NCI-H146 treated with DMSO at 0.1 percent for 48 hours (cell line): ENCODE measurements around the gene RIF1.

Experiments used
- DNase-seq: peaks from one replicate; lab custom pipeline; 2025; ENCODE audit not compliant: unreplicated experiment; lab: John Stamatoyannopoulos, UW

The RIF1 gene, protein sequence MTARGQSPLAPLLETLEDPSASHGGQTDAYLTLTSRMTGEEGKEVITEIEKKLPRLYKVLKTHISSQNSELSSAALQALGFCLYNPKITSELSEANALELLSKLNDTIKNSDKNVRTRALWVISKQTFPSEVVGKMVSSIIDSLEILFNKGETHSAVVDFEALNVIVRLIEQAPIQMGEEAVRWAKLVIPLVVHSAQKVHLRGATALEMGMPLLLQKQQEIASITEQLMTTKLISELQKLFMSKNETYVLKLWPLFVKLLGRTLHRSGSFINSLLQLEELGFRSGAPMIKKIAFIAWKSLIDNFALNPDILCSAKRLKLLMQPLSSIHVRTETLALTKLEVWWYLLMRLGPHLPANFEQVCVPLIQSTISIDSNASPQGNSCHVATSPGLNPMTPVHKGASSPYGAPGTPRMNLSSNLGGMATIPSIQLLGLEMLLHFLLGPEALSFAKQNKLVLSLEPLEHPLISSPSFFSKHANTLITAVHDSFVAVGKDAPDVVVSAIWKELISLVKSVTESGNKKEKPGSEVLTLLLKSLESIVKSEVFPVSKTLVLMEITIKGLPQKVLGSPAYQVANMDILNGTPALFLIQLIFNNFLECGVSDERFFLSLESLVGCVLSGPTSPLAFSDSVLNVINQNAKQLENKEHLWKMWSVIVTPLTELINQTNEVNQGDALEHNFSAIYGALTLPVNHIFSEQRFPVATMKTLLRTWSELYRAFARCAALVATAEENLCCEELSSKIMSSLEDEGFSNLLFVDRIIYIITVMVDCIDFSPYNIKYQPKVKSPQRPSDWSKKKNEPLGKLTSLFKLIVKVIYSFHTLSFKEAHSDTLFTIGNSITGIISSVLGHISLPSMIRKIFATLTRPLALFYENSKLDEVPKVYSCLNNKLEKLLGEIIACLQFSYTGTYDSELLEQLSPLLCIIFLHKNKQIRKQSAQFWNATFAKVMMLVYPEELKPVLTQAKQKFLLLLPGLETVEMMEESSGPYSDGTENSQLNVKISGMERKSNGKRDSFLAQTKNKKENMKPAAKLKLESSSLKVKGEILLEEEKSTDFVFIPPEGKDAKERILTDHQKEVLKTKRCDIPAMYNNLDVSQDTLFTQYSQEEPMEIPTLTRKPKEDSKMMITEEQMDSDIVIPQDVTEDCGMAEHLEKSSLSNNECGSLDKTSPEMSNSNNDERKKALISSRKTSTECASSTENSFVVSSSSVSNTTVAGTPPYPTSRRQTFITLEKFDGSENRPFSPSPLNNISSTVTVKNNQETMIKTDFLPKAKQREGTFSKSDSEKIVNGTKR (N-terminal part only)

DNA sequence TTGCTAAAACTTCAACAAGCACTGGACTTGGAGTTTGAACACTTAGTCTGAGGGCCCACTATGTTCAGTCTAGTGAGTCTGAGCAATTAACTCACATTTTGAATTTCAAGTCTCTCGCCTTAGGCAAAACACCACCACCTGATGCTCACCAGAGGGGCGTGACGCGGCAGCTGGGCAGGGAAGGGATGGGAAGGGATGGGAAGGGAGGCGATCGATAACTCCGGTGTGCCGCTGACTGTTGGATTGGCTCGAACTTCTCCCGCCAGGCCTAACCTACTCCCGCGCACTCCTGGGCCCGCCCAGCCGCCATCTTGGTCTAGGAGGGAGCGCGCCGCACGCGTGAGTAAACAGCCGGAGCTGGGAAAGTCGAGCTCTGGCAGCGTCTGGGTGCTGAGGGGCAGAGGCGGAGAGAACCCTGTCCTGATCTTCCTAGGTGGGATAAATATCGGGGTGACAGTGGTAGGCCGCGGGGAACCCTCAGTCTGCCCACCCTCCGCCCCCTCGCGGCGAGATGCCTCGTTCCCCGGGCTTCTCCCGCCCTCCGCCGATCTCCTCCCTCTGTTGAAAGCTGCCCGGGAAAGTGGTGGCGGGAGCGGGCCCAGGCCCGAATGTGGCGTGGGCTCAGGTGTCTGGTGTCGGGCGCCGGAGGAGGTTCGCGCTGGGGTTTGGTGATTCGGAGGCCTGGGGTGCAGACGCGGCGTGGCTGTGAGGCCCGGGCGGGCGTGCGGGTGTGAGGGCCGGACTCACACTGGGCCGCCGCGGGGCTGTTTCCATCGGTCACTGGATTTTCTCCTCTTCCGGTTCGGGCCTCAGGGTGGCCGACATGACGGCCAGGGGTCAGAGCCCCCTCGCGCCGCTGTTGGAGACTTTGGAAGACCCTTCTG lies at the start of gene RIF1:
RIF1 (plus strand) TSS at position 302 of the 884 bp plus-strand sequence; CDS start at position 824, 522 bp downstream.
- DNase-seq: peak; percentile 79

DNA sequence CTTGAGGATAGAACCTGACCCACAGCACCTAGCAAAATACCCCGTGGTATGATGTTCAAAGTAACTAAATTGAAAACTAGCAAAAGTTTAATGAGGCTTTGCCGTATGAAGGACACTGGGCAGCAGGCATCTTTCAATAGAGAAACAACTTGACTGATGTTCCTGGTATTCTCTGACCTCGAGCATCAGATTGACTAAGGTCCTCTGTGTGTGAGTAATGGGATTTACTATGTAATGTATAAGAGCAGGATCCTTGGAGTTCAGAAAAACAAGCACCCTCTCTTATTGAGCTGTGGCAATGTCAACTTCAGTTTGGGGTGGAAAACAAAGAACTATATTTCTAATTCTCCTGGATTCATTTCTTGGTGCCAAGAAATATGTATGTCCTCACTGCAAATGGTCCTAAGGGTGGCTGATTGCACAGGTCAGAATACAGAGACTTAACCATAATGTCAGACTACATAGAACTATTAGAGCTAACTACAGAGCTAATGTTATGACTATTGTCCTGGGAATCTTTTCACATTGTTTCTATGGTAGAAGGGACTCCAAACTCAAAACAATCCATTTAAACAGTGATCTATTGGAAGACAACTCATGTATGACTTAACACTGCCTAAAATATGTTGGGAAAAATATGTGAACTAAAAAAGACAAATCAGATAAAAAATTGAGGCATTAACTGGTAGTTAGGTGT lies 47.9 kb upstream of the RIF1 start:
- no peak for DNase-seq

DNA sequence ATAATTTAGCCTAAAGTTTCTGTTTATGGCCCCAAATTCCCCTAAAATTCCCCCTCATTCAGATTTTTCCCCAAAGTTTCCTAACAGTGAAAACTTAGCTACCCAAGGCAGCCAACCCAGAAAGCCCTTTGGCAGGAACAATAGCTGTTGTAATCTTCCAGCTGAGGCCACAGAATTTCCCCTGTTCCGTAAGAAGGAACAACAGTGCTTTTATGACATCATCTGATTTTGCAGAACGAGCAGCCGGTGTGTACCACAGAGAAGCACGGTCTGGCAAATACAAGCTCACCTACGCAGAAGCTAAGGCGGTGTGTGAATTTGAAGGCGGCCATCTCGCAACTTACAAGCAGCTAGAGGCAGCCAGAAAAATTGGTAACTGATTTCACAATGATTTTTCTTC lies 46.0 kb upstream of the RIF1 start:
- no peak for DNase-seq

DNA sequence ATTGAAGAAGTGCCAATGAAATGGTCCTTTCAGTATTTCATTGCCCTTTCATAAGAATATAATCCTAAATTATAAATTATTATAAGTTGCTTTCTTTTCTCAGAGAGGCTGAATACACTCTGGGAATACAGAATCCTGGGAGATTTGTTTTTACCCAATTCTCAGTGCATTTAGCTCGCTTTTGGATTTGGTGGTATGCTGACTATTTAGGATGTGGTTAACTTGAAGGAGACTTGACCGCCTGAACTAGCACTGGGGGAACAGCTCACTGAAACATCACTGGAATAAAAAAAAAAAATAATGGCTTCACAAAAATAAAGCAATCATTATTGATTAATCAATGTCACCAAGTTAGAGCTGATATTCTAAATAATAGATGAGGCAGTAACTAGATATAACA lies 42.1 kb upstream of the RIF1 start:
- no peak for DNase-seq

DNA sequence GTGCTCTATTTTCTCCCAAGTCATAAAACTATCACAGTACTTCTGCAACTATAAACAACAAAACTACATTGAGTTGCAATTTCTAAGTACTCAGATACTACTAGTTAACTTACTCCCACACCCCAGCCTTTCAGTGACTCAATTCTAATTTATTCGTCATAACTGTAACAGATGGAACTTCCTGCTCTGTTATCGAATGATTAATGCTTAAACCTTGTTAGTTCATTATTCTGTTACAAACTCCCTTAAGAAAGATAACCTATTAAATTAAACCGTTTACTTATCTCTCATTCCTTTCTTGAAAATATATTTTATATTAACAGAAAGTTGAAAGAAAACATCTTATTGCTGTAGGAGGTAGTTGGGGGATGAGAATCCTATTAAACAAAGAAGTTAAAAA lies 35.3 kb upstream of the RIF1 start:
- DNase-seq: no peak

DNA sequence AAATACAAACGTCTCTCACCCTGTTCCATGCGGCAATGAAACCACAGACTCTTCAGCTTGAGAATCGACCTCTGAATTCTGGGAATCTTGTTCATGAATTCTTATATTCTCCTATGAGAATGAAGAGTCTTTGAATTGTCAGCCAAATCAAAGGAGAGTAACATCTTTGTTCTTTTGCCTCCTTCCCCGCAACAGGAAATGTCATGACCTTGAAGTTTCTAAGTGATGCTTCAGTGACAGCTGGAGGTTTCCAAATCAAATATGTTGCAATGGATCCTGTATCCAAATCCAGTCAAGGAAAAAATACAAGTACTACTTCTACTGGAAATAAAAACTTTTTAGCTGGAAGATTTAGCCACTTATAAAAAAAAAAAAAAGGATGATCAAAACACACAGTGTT lies 30.5 kb upstream of the RIF1 start:
- no peak for DNase-seq

DNA sequence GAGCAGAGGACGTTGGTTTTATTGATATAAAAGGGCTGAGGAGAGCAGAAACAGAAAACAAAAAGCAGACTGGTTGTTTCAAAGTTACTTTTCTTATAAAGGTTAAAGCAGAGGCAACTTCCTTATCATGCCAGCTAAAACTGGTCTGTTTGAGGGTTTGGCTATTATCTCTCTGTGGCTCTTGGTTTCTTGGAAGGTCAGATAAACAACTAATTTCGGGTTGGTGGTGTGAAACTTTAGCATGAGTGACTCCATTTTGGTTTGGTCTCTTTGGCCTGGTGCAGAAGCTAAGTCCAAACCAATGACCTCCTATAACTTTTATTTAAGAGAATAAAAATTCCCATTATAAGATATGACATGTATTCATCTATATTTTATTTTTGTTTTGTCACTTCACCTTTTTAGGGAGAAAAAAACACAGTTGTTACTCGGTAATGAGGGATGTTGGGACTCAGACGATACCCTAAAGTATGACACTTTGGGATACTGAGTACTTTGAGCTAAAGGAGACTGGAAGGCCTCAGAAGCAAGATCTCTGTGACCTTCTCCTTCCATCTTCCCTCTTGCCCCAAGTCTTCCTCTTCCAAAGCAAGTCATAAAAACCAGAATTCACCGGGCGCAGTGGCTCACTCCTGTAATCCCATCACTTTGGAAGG lies 29.0 kb upstream of the RIF1 start:
- DNase-seq: no peak

DNA sequence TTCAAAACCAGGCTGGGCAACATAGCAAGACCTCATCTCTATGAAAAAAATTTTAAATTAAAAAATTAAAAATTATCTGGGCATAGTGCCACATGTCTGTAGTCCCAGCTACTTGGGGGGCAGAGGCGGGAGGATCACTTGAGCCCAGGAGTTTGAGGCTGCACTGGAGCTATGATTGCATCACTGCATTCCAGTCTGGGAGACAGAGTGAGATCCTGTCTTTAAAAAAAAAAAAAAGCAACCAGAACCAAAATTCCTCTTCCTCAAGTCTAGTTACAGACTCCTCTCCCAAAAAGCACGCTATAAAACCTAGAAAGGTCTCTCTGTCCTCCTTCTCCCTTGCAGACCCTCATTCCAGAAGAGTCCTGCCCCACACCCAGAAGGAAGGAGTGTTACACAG lies 28.4 kb upstream of the RIF1 start:
- no peak for DNase-seq

DNA sequence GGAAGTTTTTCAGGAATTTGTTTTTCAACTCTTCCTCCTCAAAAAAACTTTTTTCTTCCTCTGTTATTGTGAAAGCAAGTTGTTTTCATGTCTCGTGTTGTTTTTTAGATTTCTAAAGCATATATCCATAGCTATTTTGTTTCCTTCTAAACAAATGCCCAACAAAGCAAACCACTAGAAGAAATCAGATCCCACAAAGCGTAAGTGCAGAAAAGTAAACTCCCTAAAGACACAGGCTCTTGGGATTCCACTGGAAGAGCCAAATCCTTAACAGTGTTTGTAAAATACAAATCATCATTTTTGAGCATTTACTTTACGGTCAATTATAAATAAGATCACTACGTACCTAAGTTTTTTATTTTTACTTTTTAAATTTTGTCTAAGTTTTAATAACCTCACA lies 21.7 kb upstream of the RIF1 start:
- DNase-seq: no peak

DNA sequence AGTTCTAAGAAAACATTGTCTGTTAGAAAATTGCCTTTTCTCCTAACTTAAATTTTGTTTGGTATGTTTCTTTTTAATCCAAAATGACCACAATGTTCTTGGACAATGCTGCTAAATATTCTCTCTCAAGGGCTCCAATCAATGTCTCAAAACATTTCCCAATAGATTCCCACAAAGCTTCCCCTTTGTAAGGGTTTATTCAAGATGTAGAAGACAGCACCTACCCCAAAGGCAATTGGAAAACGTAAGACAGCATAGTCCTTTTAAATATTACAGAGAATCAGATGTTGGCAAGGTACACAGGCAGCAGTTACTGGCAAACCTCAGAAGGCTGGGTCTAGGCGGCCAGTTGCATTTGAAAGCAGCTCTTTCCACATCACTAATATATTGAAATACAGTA lies 18.3 kb upstream of the RIF1 start:
- no peak for DNase-seq

DNA sequence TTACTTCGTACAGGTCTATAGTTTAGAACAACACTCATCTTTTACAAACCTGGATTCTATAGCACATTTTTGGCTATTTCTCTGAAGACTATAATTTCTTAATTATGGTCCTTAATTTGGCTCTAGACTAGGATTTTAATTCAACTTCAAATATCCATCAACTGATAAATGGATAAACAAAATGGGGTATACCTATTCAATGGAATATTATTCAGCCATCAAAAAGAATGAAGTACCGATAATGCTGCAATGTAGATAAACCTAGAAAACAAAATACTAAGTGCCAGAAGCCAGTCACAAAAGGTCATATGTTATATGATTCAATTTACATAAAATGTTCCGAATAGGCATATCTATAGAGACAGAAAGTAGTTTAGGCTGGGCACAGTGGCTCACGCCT lies 15.2 kb upstream of the RIF1 start:
- no peak for DNase-seq

DNA sequence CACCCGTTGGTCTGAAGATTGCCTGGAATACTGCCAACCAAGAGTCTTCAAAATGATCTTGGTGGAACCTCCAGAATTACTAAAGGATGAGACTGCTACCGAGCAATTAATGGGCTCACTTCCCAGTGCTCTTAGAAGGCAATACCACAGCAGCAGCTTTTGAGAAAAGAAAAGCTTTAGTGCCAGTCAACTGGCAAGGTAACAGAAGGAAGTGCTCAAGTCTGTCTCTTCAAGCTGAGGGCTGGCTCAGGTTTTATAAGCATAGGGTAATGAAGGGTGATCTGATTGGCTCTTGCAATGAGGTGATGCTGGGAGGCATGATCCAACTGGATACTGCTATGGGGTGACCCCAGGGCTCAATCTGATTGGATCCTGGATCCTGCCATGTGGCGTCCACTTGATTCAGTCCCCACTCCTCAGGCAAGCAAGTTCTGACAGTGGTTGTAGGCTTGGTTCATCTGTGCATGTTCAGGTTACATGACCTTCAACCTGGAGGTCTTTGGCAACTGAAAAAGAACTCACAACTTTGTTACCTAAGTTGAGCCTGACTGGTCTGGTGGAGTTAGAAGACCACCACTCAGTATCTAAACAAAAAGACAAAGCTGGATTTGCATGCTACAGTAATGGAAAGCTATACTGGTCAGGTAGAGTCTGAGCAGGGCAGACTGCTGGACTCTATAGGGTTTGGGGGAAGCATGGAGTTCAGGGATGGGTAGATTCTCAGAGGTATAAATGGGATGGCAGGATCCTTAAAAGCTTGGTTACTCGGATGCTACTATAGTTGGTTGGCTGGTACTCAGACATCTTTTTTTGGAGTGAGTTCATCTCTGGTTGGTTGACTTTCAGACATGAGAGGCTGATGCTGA lies 14.0 kb upstream of the RIF1 start:
- DNase-seq: no peak

DNA sequence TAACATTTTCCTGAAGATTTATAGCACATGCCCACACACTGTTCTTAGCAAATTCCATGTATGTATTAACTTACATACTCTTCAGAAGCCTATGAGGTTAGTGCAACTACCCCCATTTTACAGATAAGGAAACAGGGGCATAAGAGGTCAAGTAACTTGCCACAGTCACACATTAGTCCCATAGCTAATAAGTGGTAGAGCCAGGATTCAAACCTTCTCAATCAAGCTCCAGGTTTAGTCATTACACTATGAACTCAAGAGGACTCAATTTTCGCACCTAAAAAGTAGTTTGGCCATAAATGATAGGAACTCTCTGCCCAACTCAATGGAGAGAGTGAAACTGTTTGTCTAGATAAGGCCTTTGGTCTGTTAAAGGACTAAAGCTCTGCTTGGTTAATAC lies 9.7 kb upstream of the RIF1 start:
- DNase-seq: no peak

DNA sequence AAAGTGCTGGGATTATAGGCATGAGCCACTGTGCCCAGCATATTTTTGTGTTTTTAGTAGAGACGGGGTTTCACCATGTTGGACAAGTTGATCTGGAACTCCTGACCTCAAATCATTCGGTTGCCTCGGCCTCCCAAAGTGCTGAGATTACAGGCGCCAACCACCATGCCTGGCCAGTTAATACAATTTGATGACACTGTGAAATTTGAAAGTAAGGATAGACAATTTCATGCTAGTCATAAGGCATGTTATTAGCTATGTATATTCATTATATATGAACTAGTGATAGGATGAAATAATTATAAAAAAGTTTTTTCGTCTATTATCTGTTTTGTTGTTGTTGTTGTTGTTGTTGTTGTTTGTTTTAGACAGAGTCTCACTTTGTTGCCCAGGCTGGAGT lies 8.6 kb upstream of the RIF1 start:
- DNase-seq: no peak

DNA sequence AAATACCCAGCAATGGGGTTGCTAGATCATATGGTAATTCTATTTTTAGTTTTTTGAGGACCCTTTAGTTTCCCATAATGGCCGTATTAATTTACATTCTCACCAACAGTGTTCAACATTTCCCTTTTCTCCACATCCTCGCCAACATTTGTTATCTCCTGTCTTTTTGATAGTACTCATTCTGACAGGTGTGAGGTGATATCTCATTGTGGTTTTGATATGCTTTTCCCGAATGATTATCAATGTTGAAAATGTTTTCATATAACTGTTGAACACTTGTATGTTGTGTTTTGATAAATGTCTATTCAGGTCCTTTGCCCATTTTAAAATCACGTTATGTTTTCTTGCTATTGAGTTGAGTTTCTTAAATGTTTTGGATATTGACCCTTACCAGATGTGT lies 5.8 kb upstream of the RIF1 start:
- no peak for DNase-seq

DNA sequence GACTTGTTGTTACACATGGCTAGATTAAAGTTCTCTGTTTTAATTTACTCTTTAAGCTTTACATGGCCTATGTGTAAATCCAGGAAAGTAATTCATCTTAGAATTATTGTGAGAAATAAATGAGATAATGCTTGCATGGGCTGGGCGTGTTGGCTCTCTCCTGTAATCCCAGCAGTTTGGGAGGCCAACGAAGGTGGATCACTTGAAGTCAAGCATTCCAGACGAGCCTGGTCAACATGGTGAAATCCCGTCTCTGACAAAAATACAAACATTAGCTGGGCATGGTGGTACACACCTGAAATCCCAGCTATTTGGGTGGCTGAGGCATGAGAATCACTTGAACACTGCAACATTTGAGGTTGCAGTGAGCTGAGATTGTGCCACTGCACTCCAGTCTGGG lies 4.3 kb upstream of the RIF1 start:
- no peak for DNase-seq

DNA sequence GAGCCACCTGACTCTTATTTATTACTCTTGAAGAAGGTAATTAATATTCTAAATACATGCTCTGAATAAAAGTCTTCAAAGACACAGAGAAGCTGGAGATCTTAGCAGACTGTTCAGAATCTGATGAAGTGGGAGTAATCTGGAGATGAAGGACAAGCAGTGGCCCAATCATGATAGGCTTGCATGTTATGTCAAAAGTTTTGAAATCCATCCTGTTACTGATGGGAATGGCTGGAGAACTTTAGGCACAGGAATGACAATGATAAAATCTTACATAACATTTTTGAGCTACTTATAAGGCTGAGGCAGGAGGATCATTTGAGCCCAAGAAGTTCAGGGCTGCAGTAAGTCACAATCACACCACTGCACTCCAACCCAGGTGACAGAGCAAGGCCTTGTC lies 2.4 kb upstream of the RIF1 start:
- DNase-seq: no peak

DNA sequence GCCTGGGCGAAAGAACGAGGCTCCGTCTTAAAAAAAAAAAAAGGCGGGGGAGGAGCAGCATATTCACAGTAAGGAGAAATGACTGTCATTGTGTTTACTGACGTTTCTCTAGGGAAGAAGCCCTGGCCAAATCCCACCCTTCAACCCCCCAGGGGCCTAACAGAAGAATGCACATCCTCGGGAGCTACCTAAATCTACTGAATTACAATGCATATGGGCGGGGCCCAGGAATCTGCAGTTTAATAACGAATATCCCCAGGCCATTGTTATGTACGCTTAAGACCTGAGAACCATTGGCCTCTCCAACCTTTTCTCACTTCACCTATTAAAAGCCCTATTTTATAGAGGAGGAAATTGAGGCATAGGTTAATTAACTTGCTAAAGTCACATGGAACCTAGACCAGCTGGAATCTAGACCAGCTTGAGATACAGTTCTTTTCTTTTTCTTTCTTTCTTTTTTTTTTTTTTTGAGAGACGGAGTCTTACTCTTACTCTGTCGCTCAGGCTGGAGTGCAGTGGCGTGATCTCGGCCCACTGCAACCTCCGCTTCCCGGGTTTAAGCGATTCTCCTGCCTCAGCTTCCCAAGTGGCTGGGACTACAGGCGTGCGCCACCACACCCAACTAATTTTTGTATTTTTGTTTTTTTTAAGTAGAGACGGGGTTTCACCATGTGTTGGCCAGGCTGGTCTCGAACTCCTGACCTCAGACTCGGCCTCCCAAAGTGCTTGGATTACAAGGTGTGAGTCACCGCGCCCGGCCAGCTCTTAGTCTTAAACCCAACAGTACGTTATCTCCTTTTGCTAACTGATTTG lies 708 bp upstream of the RIF1 start:
- DNase-seq: no peak
